Measurements from ENCODE around the gene SWSAP1. TPM values are rescaled to one million over a fixed set of nuclear protein-coding genes. Genes with fewer than 3 reads are reported as not detected.
"Not testable (repeated sequence)": the region's sequence is repeated elsewhere in the genome, so short reads cannot be mapped to it uniquely, and the experiment has no call there.

SWSAP1 gene
- total RNA-seq, 1 donor from 2014 or later, result 0.82 TPM

DNA sequence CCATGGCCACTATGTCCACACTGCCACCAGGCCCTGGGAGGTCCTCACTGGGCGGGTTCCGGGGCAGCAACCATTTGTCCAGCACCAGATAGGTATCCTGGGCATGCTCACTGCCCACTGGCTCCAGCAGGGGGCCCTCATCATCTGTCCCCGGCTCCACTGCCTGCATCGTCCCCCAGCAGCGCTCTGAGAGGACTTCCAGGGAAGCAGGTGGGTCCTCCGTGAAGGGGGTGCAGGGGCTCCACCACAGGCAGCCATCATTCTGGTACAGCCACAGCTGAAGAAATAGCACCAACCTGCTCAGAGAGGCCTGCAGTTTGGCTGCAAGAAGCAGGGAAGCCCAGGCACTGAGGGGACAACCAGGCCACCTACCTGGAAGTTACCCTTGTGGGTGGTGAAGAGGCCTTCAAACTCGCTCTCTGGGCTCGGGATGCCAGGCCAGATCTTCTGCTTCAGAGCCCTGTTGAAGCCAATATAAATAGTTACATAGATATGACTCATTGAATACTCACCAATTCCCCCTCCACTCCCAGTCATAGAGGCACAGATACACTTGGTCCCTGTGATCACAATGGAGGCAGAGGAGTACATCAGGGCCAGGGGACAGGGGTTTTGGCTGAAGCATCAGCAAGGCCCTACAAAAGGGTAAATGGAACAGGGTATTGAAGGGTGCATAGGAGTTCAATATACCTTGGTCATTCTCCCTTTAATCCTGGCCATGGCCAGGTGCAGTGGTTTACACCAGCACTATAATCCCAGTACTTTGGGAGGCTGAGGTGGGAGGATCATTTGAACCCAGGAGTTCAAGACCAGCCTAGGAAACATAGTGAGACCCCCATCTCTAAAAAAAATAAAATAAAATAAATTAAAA is 4.1 kb downstream of the SWSAP1 start:
- peak; percentile 44 for DNase-seq

DNA sequence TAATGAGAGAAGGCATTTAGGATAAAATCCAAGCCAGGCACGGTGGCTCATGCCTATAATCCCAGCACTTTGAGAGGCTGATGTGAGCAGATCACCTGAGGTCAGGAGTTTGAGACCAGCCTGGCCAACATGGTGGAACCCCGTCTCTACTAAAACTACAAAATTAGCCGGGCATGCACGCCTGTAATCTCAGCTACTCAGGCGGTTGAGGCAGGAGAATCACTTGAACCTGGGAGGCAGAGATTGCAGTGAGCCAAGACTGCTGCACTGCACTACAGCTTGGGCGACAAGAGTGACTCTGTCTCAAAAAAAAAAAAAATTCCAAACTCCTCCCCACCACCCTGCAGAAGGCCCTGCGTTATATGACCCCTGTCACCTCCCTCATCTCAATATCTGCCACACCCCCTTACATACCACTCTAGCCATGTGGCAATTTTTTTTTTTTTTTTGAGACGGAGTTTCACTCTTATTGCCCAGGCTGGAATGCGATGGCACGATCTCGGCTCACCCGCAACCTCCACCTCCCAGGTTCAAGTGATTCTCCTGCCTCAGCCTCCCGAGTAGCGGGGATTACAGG is 4.9 kb downstream of the SWSAP1 start:
- not testable (repeated sequence) for DNase-seq

DNA sequence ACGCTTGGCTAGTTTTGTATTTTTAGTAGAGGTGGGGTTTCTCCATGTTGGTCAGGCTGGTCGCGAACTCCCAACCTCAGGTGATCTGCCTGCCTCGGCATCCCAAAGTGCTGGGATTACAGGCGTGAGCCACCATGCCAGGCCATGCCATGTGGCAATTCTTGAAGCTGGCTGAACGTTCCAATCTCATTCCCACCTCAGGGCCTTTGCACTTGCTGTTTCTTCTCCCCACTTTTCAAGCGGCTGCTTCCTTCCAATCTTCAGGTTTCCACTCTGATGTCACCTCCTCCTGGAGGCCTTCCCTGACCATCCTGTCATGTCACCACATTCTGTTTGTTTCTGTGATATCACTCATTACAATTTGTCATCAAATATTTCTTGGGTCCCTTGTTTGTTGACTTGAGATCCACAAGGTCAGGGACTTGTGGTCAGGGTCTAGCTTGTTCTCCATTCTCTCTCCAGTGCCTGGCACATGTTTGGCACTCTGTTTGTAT is 5.4 kb downstream of the SWSAP1 start:
- no peak for DNase-seq

DNA sequence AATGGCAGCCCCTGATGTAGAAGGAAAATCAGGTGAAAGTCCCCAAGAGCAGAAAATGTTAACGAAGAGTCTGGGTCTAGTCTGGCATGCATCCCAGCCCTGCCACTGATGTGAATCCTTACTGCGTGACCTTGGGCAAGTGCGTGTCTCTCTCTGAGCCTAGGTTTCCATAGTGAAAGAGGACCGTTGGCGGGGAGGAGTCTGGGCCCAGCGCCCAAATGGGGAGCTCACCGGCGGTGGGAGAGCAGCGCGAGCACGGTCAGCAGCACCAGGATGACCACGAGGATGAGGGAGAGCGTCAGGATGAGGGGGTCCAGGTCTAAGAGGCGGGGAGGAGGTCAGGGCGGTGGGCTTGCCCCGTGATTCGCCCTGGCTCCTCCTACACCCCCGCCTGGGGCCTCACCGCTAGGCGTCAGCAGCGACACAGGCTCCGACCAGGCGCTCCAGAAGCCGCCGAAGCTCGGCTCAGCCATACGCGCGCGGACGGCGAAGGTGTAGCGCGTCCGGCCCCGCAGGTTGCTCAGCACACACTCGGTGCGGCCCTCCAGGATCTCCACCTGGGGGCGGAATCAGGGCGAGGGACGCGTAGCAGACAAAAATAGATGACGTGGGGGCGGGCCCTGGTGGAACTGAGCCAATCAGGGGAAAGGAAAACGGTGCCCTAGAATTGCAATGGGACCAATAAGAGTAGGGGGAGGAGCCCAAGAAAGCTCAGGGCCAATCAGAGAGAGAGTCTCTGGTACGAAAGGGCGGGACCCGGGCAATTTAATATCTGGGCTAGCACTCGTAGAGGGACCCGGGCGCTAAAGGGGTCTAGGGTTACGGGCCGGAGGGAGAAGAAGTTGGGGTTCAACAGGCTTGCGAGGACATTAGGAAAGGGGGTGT is 6.4 kb downstream of the SWSAP1 start:
- DNase-seq, result peak; percentile 98

DNA sequence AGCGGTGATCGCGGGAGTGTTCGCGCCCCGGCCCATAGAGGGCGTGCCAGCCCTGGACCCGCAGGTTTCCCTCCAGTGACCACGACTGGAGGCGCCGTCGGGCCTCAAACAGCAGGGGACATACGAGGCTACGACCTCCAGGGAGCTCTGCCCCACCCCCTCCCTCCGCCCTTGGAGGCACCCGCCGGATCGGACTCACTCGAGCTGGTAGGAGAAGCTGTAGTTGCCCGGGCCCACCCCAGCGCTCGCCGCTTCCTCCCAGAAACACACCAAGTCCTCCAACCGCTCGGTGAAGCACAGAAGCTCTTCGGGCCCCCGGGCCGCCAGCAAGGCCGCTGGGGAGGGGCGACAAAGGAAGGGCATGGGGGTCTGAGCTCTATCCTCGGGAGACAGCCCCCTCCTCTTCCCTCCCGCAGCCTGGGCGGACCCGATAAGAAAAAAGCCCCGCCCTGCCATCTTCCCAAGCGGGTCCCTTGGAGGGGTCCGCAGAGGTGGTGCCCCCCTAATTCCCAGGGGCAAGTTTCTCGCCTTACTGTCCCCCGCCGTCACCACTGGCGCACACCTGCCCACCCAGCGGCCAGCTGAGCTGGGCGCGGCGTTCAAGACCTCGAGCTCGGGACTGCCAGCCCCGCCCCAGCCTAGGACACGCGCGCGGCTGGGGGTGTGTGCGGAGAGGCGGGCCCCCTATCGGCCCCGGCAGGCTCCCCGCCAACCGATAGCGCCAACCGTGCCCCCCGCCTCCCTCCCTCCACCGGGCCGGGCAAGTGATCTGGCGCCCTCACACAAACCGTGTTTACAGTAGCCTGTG is 8.6 kb downstream of the SWSAP1 start:
- DNase-seq, result peak; percentile 31

DNA sequence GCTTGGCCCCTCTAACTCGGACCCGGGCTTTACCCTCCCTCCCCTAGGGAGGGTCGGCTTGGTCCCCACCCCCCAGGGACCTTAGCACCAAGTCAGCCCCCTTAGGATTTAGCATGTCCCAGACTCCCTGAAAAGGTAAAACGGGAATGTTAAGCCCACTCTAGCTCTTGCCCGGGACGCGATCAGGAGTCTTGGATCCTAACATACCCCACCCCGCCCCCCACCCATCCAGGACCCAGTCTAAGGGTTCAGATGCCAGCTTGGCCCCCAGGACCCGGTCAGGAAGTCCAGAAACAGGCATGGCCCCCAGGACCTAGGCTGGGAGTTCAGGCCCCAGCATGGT is 9.2 kb downstream of the SWSAP1 start:
- no peak for DNase-seq

DNA sequence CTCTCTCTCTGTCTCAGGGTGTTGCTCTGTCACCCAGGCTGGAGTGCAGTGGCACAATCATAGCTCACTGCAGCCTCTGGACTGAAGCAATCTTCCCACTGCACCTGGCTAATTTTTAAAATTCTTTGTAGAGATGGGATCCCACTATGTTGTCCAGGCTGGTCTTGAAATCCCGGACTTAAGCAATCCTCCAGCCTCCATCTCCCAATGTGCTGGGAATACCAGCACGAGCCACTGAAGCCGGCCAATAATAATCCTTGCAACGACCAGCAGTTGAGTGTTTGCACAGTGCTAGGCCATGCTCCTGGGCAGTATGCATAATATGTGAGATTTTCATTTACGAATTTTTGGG is 10.3 kb downstream of the SWSAP1 start:
- no peak for DNase-seq

DNA sequence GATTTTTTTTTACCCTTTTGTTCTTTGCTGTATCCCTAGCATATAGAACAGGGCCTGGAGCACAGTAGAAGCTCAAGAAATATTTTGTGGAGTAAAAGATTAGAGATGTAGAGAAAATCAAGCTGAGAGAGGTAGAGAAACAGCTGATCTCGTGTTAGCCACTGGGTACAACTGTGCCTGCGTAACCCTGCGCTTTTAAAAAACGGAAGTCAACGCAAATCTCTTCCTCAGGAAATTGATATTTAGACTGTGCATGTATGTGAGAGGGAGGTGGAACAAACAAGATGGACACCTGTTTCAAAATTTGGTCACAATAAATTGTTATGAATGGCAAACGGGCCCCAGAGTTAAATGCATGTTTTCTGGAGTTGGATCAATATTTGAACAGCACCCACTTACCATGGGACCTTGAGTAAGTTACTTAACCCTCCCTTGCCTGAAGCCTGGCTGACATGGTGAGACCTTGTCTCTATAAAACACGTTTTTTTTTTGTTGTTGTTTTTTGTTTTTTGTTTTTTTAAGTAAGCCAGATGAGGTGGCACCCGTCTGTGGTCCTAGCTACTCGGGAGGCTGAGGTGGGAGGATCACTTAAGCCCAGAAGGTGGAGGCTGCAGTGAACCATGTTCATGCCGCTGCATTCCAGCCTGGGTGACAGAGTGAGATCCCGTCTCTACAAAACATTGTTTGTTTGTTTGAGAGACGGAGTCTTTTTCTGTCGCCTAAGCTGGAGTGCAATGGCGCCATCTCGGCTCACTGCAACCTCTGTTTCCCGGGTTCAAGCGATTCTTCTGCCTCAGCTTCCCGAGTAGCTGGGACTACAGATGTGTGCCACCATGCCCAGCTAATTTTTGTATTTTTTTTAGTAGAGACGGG is 12.9 kb downstream of the SWSAP1 start:
- DNase-seq, result no peak

DNA sequence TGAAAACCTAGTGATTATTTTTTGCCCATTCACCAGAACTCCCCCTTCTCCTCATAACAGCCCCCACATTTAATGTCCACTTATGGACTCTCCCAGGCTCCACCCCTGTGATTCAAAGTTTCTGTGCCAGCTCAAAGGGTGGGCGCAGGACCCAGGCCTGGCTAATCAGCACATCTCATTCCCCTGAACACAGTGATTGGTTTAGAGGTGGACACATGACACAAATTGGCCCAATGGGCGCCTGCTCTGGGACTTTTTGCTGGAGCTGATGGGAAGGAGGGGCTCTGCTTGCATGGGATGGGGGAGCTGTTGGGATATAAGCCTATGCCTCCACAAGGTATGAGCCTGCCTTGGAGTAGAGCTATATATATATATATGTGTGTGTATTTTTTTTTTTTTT is 15.9 kb downstream of the SWSAP1 start:
- DNase-seq, result no peak

DNA sequence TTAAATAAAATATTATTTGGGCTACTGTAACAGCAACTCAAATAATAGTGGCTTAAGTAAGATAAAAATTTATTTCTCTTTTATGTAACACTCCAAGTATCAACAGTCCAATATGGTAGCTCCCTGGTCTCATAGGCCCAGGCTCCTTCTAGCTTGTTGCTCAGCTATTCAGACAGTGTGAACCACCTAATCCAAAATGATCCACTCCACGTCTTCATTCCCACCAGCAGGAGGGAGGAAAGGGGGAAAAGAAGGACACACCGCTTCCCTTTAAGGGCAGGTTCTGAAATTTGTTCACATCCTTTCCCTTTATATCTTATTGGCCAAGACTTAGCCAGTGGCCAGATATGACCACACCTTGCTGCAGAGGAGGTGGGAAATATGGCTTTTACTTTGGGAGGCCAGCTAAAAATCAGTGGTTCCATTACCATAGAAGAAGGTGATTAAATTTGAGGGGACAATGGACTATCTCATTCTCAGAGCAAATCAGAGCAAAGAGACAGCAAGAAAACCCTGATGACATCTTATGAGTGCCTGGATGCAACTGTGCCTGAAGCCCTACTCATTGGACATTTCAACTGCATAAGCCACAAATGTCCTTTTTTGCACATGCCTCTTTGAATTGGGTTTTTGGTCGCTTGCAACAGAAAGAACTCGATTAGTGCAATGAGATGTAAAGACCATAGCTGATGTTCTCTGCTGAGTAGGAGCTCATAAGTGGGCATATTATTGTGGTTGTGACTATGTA is 16.6 kb downstream of the SWSAP1 start:
- DNase-seq, result no peak

DNA sequence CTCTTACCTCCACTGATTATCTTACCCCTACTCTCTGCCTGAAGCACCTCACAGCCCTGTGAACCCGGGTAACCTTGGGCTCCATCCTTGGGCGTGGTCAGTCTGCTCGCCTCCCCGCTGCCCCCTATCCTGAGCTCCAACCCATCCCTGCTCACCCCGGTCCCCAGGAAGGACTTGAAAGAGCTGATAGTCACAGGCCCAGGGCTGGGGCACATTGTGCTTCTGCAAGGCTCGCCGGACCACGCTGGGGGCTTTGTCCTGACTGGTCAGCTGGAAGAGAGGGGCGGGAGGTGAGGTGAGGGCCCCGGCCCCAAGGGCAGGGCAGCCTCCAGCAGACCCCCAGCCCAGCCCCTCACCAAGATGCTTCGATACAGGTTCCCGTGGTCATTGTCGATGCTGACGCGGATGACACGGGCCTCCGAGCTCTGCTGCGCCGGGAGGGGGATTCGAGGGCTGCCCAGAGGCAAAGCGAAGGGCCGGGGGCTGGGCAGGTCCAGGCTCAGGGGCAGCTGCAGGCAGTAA is 22.7 kb downstream of the SWSAP1 start:
- DNase-seq, result no peak

DNA sequence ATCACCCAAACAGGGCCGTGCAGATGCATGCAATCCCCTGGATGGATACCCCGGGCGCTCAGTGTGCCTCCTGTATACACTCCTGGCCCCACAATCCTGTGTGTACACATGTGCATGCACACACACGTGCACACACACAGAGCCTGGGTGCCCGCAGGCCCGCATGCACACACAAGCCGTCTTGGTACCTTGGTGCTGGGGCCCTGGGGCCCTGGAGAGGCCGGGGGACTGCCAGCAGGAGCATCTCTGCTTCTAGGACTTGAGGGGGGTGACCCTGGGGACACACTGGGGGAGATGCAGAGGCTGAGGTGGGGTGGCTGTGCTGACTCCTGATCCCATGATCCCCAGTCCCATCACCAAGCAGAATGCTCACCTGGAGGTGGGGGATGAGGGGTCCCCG is 25.2 kb downstream of the SWSAP1 start:
- DNase-seq, result no peak

DNA sequence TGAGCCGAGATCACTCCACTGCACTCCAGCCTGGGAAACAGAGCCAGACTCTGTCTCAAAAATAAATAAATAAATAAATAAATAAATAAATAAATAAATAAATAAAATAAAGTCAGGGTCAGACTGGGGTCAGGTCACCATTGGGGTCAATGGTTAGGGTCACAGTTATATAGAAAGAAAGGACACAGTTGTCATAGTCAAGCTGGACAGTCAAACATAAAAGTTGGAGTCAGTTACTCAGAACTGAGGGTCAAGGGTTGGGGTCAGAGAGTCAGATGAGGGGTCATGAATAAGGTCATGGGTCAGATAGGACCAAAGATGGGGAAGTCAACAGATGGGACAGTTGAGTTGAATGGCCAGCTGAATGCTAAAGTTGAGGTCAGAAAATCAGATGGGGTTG is 26.3 kb downstream of the SWSAP1 start:
- no peak for DNase-seq

DNA sequence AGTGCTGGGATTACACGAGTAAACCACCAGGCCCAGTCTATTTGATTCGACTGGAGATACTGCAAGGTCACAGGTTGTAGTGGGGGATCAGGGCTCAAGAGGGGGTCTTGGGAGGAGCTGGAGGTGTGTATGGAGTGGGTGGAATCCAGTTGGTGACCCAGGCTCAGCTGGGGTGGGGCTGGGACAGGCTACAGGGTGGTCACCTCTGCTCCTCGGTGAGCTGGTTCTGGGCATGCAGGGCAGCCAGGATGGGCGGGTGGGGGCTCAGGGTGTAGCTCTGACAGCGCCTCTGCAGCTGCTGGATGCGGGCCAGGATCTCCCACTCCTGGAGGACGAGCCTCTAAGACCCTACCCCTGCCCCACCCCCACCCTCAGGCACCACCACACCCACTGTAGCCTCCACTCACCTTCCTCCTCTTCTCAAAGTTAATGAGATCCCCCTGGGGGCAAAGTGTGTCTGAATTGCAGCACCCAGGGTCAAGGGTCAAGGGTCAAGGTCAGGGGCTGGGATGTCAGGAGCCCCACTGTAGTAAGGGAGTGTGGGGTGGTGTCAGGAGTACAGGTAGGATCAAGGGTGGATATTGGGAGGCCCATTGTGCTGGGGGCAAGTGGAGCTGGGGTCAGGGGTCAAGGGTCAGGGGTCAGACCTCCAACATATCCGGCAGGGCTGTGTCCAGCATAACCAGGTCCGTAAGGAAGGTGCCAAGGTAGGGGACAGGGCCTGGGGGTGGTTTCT is 27.5 kb downstream of the SWSAP1 start:
- no peak for DNase-seq

DNA sequence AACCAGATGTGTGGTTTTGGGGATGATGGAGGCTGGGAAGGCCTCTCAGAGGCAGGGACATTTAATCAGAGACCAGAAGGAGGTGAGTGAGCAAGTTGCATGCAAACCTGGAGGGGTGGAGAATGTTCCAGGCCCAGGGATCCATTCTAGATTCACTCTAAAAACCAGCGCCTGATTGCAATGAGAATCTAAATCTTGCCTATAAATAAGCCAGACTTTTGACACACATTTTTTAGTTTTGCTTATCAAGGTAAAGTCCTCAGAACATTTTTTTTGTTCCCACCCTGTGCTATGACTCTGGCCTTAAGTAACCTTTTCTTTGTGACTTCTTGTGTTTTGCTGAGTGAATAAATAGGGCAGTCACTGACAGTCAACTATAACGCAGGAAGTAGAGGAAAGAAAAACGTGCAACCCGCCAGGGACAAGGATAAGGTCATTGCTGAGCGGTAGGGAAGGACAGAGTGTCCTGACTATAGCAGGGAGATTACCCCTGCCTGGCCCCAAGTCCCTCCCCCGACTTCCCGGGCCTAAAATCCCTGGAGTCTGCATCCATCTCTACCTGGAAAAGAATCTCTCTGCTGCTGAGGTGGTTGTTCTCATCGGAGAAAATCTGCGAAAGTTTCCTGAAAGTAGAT is 30.2 kb downstream of the SWSAP1 start:
- DNase-seq, result no peak

DNA sequence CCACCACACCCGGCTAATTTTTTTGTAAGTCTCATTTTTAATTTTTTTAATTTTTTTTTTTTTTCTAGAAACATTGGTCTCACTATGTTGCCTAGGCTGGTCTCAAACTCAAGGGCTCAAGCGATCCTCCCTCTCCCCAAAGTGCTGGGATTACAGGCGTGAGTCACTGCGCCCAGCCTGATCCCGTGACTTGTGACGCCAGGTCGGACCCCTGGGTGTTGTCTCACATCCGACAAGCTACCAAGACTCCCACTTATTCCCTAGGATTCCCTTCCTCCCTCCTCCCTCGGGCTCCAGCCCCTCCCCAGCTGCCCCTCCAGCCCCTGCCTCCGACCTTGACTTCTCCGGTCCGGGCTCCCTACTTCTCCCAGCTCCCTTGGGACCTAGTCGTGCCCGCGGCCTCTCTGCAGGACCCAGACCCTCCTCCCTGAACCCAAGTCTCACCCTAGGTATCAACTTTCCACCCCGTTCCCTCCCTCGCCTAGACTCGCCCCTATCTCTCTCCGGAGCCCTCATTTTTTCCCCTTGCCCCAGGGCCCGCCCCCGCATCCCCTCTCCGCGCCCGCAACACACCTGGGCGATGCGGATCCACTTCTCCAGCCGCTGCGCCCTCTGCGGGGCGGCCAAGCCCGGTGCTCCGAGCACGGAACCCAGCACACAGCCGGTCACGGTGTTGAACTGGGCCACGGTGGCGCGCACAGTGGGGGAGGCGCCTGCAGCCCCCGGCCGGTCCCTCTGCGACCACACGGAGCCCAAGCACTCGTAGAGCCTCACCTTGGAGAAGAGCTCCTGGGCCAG is 31.6 kb downstream of the SWSAP1 start:
- no peak for DNase-seq

DNA sequence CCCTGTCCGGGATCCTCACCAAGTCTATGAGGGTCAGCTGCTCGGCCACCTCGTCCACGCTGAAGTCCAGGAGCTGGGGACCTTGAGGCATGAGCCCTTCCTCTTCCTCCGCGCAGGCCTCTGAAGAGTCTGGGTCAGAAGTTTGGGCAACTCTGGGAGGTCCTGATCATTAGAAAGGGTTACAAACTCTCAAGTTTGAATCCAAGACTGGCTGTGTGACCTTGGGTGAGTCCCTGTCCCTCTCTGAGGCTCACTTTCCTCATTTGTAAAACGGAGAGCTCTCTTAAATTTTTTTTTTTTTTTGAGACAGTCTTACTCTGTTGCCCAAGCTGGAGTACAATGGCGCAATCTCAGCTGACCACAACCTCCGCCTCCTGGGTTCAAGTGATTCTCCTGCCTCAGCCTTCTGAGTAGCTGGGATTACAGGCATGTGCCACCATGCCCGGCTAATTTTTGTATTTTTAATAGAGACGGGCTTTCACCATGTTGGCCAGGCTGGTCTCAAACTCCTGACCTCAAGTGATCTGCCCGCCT is 32.3 kb downstream of the SWSAP1 start:
- not testable (repeated sequence) for DNase-seq

DNA sequence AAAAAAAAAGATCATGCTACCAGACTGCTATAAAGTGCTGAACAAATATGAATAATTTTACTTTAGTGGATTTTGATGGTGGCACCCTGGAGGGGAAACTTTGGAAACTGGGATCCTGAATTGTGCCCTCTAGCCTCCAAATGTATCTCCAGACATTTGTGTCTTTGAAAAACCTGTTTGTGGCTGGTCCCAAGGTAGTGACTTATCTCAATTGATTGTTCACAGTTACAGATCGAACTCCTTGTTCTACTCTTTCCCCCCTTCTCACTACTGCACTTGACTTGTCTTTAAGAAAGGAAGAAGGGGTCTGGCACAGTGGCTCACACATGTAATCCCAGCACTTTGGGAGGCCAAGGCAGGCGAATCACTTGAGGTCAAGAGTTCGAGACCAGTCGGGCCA is 34.1 kb downstream of the SWSAP1 start:
- DNase-seq, result no peak
